OCI-LY3 (cell line): ENCODE results near the gene B9D2.
"Not testable (repeated sequence)": the region's sequence is repeated elsewhere in the genome, so short reads cannot be mapped to it uniquely, and the experiment has no call there.

Experiments used
- H2AFZ ChIP-seq: fragments of 200-600, 300-600 bp; shearing (Covaris generic); 2 replicates; pipeline ENCODE4 v1.6.0; 2014; ENCODE audit warnings: antibody characterized with exemption, low read depth, low read length
- H3K27ac ChIP-seq: fragments of 200-600, 300-600 bp; sonication (generic); 2 replicates; pipeline ENCODE4 v1.5.1; 2014; ENCODE audit warnings: mild to moderate bottlenecking, low read length, moderate library complexity, mixed read lengths
- H3K27me3 ChIP-seq: fragments of 200-600, 300-600 bp; sonication (generic); 2 replicates; pipeline ENCODE4 v1.6.1; 2014; ENCODE audit warnings: low read depth, low read length, mixed read lengths
- H3K36me3 ChIP-seq: fragments of 200-600, 300-600 bp; sonication (generic); replicated peaks from 2 replicates; pipeline ENCODE3; 2014; ENCODE audit warnings: low read depth, low read length, mixed read lengths
- H3K4me1 ChIP-seq: fragments of 300-600, 200-600 bp; sonication (generic); 2 replicates; pipeline ENCODE4 v1.6.1; 2014; ENCODE audit warnings: low read length, mixed read lengths
- H3K4me2 ChIP-seq: fragments of 200-600, 300-600 bp; sonication (generic); 2 replicates; pipeline ENCODE4 v1.6.1; 2014; ENCODE audit warnings: low read length, mixed read lengths
- H3K4me3 ChIP-seq: fragments of 300-600, 200-600 bp; sonication (generic); 2 replicates; pipeline ENCODE4 v1.5.1; 2014; ENCODE audit warnings: antibody characterized with exemption, mild to moderate bottlenecking, low read length, moderate library complexity
- H3K79me2 ChIP-seq: fragments of 300-600, 200-600 bp; shearing (Covaris generic); 2 replicates; pipeline ENCODE4 v1.6.1; 2014; ENCODE audit warnings: mild to moderate bottlenecking, low read length, mixed read lengths
- H3K9ac ChIP-seq: fragments of 300-600, 200-600 bp; shearing (Covaris generic); 2 replicates; pipeline ENCODE4 v1.6.0; 2014; ENCODE audit warnings: mild to moderate bottlenecking, low read length, moderate library complexity
- H3K9me3 ChIP-seq: fragments of 200-600, 300-600 bp; shearing (Covaris generic); 2 replicates; pipeline ENCODE4 v1.6.1; 2014; ENCODE audit warnings: low read length, mixed read lengths; ENCODE audit not compliant: insufficient read depth
- H4K20me1 ChIP-seq: fragments of 200-600, 300-600 bp; sonication (generic); 2 replicates; pipeline ENCODE4 v1.6.1; 2016; ENCODE audit warnings: low read length, mixed read lengths; ENCODE audit not compliant: insufficient read depth
- EZH2phosphoT487 ChIP-seq: fragments of 200-600 bp; shearing (Covaris generic); IDR thresholded peaks from 2 replicates; pipeline ENCODE4 v1.6.1; 2018; ENCODE audit warnings: antibody characterized with exemption, mixed run types, low read depth
- TF ChIP-seq, protein P1 (sequence below): fragments of 200-600, 300-600 bp; sonication (generic); IDR thresholded peaks from 2 replicates; pipeline ENCODE4 v1.5.1; 2014; ENCODE audit warnings: antibody characterized with exemption, low read length, low read depth

B9D2 gene

DNA sequence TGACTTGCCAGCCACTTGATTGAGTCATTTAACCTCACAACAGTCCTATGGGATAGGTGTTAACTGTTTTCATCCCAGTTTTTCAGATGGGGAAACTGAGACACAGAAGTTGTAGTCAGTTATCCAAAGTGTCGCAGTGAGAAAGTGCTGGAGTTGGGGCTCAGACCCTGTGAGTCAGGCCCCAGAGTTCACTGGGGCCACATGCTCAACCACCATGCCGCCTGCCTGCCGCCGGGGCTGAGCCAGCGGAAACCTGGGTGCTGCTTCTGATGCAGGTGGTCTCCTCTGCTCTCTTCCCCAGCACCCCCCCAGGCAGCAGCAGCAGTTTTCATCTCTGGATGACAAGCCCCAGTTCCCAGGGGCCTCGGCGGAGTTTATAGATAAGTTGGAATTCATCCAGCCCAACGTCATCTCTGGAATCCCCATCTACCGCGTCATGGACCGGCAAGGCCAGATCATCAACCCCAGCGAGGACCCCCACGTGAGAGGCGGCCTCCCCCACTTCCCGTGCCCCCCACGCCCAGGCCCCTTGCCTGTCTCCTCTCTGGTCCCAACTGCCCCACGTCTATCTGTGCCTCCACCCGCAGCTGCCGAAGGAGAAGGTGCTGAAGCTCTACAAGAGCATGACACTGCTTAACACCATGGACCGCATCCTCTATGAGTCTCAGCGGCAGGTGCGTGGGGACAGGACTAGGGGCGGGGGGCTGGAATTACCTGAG lies 46.5 kb upstream of the B9D2 start:
- no peaks in the 10 kb centered on the region for H3K9me3 ChIP-seq
- peaks cover 3% of the 10 kb centered on the region; the same call in 1 of the 2 replicates for H4K20me1 ChIP-seq
- no peaks in the 10 kb centered on the region for H3K27me3 ChIP-seq
- no peaks in the 10 kb centered on the region for H3K4me1 ChIP-seq
- H3K4me2 ChIP-seq, result no peak overlapping the region
- H3K79me2 ChIP-seq, result no peaks in the 10 kb centered on the region
- H3K27ac ChIP-seq, result no peak overlapping the region
- no peak overlapping the region for H3K4me3 ChIP-seq
- peaks cover 5% of the 10 kb centered on the region for H3K36me3 ChIP-seq
- no peak overlapping the region for H3K9ac ChIP-seq
- no peak overlapping the region for H2AFZ ChIP-seq
- TF ChIP-seq EZH2phosphoT487, result no peak
- TF ChIP-seq, protein P1, sequence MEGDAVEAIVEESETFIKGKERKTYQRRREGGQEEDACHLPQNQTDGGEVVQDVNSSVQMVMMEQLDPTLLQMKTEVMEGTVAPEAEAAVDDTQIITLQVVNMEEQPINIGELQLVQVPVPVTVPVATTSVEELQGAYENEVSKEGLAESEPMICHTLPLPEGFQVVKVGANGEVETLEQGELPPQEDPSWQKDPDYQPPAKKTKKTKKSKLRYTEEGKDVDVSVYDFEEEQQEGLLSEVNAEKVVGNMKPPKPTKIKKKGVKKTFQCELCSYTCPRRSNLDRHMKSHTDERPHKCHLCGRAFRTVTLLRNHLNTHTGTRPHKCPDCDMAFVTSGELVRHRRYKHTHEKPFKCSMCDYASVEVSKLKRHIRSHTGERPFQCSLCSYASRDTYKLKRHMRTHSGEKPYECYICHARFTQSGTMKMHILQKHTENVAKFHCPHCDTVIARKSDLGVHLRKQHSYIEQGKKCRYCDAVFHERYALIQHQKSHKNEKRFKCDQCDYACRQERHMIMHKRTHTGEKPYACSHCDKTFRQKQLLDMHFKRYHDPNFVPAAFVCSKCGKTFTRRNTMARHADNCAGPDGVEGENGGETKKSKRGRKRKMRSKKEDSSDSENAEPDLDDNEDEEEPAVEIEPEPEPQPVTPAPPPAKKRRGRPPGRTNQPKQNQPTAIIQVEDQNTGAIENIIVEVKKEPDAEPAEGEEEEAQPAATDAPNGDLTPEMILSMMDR, result no peak

DNA sequence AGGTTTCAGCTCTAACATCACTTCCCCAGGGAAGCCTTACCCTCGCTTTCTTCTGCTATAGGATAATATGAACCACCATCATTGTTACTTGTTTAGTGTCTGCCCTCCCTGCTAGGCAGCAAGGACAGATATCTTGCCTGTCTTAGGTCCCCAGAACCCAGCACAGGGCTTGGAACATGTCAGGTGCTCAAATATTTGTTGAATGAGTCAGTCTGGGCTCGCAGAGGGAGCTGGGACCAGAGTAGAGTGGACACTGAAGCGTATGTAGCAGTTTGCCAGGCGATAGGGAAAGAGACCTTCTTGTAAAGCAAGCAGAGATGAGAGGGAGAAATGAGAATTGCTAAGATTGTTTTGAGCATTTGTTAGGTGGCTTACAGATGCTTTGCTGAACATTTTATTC lies 45.3 kb upstream of the B9D2 start:
- Histone ChIP-seq H4K20me1 (peaks cover 3% of the 10 kb centered on the region; the same call in 1 of the 2 replicates), H2AFZ (no peak overlapping the region), H3K36me3 (peaks cover 5% of the 10 kb centered on the region), H3K27ac (no peak overlapping the region), H3K4me3 (no peak overlapping the region), H3K79me2 (no peaks in the 10 kb centered on the region), H3K27me3 (no peaks in the 10 kb centered on the region), H3K9me3 (no peaks in the 10 kb centered on the region), H3K9ac (no peak overlapping the region), H3K4me2 (no peak overlapping the region), H3K4me1 (no peaks in the 10 kb centered on the region)
- TF ChIP-seq, protein P1, result no peak
- TF ChIP-seq EZH2phosphoT487, result no peak

DNA sequence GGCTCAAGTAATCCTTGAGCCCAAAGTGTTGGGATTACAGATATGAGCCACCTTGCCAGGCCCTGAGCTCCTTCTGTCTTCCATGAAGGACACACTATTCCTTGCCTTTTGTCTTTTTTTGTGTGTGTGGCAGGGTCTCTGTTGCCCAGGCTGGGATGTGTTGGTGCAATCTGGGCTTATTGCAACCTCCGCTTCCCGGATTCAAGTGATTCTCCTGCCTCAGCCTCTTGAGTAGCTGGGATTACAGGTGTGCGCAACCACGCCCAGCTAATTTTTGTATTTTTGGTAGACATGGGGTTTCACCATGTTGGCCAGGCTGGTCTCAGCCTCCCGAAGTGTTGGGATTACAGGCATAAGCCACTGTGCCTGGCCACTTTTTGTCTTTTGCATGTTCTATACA lies 44.9 kb upstream of the B9D2 start:
- not testable (repeated sequence) for H2AFZ ChIP-seq, H3K9me3 ChIP-seq, H3K27me3 ChIP-seq, H3K27ac ChIP-seq, H4K20me1 ChIP-seq, H3K4me3 ChIP-seq, H3K9ac ChIP-seq, H3K4me1 ChIP-seq, H3K79me2 ChIP-seq, H3K4me2 ChIP-seq, H3K36me3 ChIP-seq

DNA sequence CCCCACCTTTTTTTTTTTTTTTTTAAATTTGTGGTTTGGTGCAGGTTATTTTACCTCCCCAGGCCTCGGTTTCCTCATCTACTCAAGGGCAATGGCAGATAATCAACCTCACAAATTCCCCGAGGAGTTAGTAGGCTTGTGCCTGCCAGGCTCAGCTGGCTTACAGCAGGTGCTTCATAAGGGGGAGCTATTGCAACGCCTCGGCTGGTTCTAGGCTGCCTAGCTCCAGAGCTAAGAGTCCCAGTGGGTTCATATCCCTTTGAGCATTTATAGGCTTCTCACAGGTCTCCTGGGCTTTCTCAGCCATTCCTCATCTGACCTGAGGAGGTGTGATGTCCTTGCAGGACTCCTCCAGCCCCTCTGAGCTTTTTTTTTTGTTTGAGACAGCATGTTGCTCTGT lies 44.3 kb upstream of the B9D2 start:
- Histone ChIP-seq H3K36me3 (no peaks in the 10 kb centered on the region), H3K9ac (no peak overlapping the region), H2AFZ (no peak overlapping the region), H3K27ac (no peak overlapping the region), H3K4me3 (no peak overlapping the region), H3K4me2 (no peak overlapping the region), H3K27me3 (no peaks in the 10 kb centered on the region), H4K20me1 (peaks cover 3% of the 10 kb centered on the region; the same call in 1 of the 2 replicates), H3K4me1 (no peaks in the 10 kb centered on the region), H3K79me2 (no peaks in the 10 kb centered on the region), H3K9me3 (no peaks in the 10 kb centered on the region)
- TF ChIP-seq, protein P1, result peak; percentile 15; the same call in 1 of the 2 replicates
- TF ChIP-seq EZH2phosphoT487, result no peak
